LNCAP (cell line): Measurements from ENCODE around the gene GMNN.

Experiments used
- CTCF ChIP-seq: fragments of 450-650 bp; IDR thresholded peaks from 2 replicates; pipeline ENCODE4 v1.5.1; 2017; ENCODE audit warnings: mild to moderate bottlenecking

The GMNN gene

GRCh38 chr6:24760210-24760609 is 14.5 kb upstream of the GMNN start:
- no peak for TF ChIP-seq CTCF

- TF ChIP-seq CTCF, result no peak
These were observed 13.4 kb upstream of the GMNN start for GRCh38 chr6:24761193-24761835.

GRCh38 chr6:24761851-24762250 is 12.9 kb upstream of the GMNN start:
- TF ChIP-seq CTCF, result no peak

- no peak for TF ChIP-seq CTCF
These were observed 11.2 kb upstream of the GMNN start for GRCh38 chr6:24763578-24763977.

GRCh38 chr6:24766680-24767462 is 7.9 kb upstream of the GMNN start:
- peak; percentile 56 for TF ChIP-seq CTCF

- no peak for TF ChIP-seq CTCF
These were observed 6.4 kb upstream of the GMNN start for GRCh38 chr6:24768361-24768760.

- TF ChIP-seq CTCF, result no peak
These were observed 852 bp downstream of the GMNN start for GRCh38 chr6:24775520-24776058.
